Measurements from ENCODE around the gene TSPAN9. TPM values are rescaled to one million over a fixed set of nuclear protein-coding genes. Genes with fewer than 3 reads are reported as not detected.

Gene TSPAN9
- total RNA-seq, 1 experiment from 2014 or later, result 7.7 TPM

DNA sequence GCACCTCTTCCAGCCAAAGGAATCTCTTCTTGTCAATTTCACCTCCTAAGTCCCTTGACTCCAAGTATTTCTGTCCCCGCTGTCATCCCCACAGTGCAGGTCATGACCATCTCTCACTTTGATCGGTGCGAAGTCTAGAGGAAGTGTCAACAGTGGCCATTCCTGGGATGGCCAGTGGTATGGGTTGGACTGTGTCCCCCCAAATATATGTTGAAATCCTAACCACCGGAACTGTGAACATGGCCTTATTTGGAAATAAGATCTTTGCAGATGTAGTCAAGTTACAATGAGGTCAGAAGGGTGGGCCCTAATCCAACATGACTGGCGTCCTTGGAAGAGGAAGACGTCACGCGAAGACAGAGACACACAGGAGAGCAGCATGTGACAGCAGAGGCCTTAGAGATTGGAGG, 257.9 kb downstream of the TSPAN9 start:
- no peak for ATAC-seq
- in situ Hi-C loops (cut with HindIII; ENCODE audit: low pct_unique_long_range_greater_than_20kb, low sequenced_read_pairs), result no loop called here
- ChIA-PET CTCF (interaction anchor here (0.7 kb wide), 1 partner anchor 1951 kb away, joined by 3 read pairs; no protein-coding TSS in a partner anchor), POLR2A (no interaction called here)
- TF ChIP-seq POLR2AphosphoS5 (IDR thresholded peaks at IDR 0.05; ENCODE audit: low read depth, low read length) (no peak), TCF7L2 (IDR thresholded peaks at IDR 0.05; ENCODE audit: low read depth, low read length) (no peak), SIN3A (IDR thresholded peaks at IDR 0.05; ENCODE audit: borderline replicate concordance, insufficient read depth, low read depth, low read length) (no peak)
- TF ChIP-seq, protein P1, sequence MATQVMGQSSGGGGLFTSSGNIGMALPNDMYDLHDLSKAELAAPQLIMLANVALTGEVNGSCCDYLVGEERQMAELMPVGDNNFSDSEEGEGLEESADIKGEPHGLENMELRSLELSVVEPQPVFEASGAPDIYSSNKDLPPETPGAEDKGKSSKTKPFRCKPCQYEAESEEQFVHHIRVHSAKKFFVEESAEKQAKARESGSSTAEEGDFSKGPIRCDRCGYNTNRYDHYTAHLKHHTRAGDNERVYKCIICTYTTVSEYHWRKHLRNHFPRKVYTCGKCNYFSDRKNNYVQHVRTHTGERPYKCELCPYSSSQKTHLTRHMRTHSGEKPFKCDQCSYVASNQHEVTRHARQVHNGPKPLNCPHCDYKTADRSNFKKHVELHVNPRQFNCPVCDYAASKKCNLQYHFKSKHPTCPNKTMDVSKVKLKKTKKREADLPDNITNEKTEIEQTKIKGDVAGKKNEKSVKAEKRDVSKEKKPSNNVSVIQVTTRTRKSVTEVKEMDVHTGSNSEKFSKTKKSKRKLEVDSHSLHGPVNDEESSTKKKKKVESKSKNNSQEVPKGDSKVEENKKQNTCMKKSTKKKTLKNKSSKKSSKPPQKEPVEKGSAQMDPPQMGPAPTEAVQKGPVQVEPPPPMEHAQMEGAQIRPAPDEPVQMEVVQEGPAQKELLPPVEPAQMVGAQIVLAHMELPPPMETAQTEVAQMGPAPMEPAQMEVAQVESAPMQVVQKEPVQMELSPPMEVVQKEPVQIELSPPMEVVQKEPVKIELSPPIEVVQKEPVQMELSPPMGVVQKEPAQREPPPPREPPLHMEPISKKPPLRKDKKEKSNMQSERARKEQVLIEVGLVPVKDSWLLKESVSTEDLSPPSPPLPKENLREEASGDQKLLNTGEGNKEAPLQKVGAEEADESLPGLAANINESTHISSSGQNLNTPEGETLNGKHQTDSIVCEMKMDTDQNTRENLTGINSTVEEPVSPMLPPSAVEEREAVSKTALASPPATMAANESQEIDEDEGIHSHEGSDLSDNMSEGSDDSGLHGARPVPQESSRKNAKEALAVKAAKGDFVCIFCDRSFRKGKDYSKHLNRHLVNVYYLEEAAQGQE (IDR thresholded peaks at IDR 0.05; ENCODE audit: insufficient read depth in 1 of 2, low read depth in 2 of 2, low read length in 1 of 2), result no peak
- TF ChIP-seq, protein P2, sequence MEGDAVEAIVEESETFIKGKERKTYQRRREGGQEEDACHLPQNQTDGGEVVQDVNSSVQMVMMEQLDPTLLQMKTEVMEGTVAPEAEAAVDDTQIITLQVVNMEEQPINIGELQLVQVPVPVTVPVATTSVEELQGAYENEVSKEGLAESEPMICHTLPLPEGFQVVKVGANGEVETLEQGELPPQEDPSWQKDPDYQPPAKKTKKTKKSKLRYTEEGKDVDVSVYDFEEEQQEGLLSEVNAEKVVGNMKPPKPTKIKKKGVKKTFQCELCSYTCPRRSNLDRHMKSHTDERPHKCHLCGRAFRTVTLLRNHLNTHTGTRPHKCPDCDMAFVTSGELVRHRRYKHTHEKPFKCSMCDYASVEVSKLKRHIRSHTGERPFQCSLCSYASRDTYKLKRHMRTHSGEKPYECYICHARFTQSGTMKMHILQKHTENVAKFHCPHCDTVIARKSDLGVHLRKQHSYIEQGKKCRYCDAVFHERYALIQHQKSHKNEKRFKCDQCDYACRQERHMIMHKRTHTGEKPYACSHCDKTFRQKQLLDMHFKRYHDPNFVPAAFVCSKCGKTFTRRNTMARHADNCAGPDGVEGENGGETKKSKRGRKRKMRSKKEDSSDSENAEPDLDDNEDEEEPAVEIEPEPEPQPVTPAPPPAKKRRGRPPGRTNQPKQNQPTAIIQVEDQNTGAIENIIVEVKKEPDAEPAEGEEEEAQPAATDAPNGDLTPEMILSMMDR (IDR thresholded peaks at IDR 0.05), result no peak
- Histone ChIP-seq H3K9me3 (ENCODE audit: control insufficient read depth, insufficient read depth, low read depth, low read length) (no peaks in the 10 kb centered on the region), H3K27me3 (ENCODE audit: control insufficient read depth, insufficient read depth, low read length) (no peaks in the 10 kb centered on the region), H3K4me3 (ENCODE audit: low read depth in 2 of 2, low read length in 2 of 2) (no peak overlapping the region), H3K4me1 (ENCODE audit: control insufficient read depth, insufficient read depth, low read length) (no peaks in the 10 kb centered on the region), H3K27ac (ENCODE audit: low read length) (no peak overlapping the region), H3K36me3 (ENCODE audit: control insufficient read depth, insufficient read depth, low read length) (no peaks in the 10 kb centered on the region)
- BruUV-seq (replicated peaks), result no TSS peak
- no peak for DNase-seq (ENCODE audit: low read depth, low spot score)
- intact Hi-C loops (cut with micrococcal nuclease; ENCODE audit: unreplicated experiment), result no loop called here

Other genes starting within 250 kb of the TSPAN9 start
- gene NRIP2, start 242.3 kb upstream of the TSPAN9 start, total RNA-seq (2021; ENCODE audit: unreplicated experiment), result not detected
- gene TEX52, start 220.3 kb upstream of the TSPAN9 start, total RNA-seq (2021; ENCODE audit: unreplicated experiment), result not detected
- 71.2 TPM for gene FOXM1, start 200.2 kb upstream of the TSPAN9 start, total RNA-seq (2021; ENCODE audit: unreplicated experiment)
- 37.7 TPM for gene RHNO1, start 200.2 kb upstream of the TSPAN9 start, total RNA-seq (2021; ENCODE audit: unreplicated experiment)
- gene TULP3, start 186.5 kb upstream of the TSPAN9 start, total RNA-seq (2021; ENCODE audit: unreplicated experiment), result 29.3 TPM
- 47.6 TPM for gene TEAD4, start 118.0 kb upstream of the TSPAN9 start, total RNA-seq (2021; ENCODE audit: unreplicated experiment)